Measurements from ENCODE around the gene CIBAR2.

DNA sequence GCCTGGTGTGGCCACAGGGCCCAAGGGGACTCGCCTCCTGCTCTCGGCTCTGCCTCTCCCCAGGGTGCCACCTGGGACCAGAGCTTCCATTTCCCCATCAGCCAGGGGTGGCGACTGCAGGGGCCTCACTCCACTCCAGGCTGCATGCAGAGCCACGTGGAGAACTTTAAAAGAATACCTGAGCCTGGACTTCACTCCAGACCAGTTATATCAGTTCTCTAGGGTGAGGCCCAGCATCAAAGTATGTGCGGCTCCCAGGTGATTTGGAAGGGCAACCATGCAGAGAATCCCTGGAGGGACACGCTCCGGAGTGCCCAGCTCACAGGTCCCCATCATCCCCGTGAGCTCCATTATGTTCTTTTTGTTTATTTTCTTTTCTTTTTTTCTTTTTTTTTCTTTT lies 44.8 kb downstream of the CIBAR2 start:
- TF ChIP-seq, protein P1, sequence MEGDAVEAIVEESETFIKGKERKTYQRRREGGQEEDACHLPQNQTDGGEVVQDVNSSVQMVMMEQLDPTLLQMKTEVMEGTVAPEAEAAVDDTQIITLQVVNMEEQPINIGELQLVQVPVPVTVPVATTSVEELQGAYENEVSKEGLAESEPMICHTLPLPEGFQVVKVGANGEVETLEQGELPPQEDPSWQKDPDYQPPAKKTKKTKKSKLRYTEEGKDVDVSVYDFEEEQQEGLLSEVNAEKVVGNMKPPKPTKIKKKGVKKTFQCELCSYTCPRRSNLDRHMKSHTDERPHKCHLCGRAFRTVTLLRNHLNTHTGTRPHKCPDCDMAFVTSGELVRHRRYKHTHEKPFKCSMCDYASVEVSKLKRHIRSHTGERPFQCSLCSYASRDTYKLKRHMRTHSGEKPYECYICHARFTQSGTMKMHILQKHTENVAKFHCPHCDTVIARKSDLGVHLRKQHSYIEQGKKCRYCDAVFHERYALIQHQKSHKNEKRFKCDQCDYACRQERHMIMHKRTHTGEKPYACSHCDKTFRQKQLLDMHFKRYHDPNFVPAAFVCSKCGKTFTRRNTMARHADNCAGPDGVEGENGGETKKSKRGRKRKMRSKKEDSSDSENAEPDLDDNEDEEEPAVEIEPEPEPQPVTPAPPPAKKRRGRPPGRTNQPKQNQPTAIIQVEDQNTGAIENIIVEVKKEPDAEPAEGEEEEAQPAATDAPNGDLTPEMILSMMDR (IDR thresholded peaks at IDR 0.05), result no peak
- no peak for TF ChIP-seq POLR2A (IDR thresholded peaks at IDR 0.05)

All from Peyer's patch (tissue), 4 donors.